A549 (cell line): ENCODE measurements around the gene C5AR2. TPM values are rescaled to one million over a fixed set of nuclear protein-coding genes. Genes with fewer than 3 reads are reported as not detected.

Experiments
- ATAC-seq, 2 experiments: fragments of 200-7000 bp in 1 of 2; fragments of >200 bp in 1 of 2; cut with Nextera tagmentation in 1 of 2; cut with Tn5 transposase in 1 of 2; 3 replicates each; pipeline versions ENCODE4 v1.8.0 to v1.9.1; 2018 to 2020; ENCODE audit warnings: mild to moderate bottlenecking in 1 of 2, moderate library complexity in 1 of 2
- CTCF ChIA-PET: fragments of 300-600 bp; sonication (Branson Sonifier 250); formaldehyde crosslinking; extraction: SDS; loops from one replicate; lab custom pipeline; 2021; ENCODE audit warnings: antibody characterized with exemption, inconsistent platforms; lab: Yijun Ruan, JAX
- POLR2A ChIA-PET: fragments of 350-600 bp; formaldehyde crosslinking; extraction: SDS; loops from one replicate; lab custom pipeline; 2021; ENCODE audit warnings: antibody characterized with exemption, inconsistent platforms; lab: Yijun Ruan, JAX
- DNase-seq, 2 experiments: peaks; one replicate each; pipeline versions ENCODE4 v3.0.0 to v3.0.0-alpha.2; 2011 to 2016; ENCODE audit warnings: low read depth in 1 of 2, low spot score in 1 of 2
- FAIRE-seq: peaks from 2 replicates; lab custom pipeline; 2011; peaks lifted over from hg19 to GRCh38; lab: Jason Lieb, UNC
- H3K27ac ChIP-seq, 2 experiments: fragments of >200 bp; sonication (Bioruptor Twin); formaldehyde crosslinking; 3 replicates each; pipeline ENCODE4 v1.5.1; 2016 to 2017
- H3K4me1 ChIP-seq: fragments of >200 bp; sonication (Bioruptor Twin); formaldehyde crosslinking; 3 replicates; pipeline ENCODE4 v1.6.1; 2016
- H3K4me2 ChIP-seq: fragments of >200 bp; sonication (Bioruptor Twin); formaldehyde crosslinking; 3 replicates; pipeline ENCODE4 v1.6.1; 2016
- H3K4me3 ChIP-seq: fragments of >200 bp; sonication (Bioruptor Twin); formaldehyde crosslinking; 3 replicates; pipeline ENCODE4 v1.5.1; 2016
- H3K9me3 ChIP-seq: fragments of >200 bp; sonication (Bioruptor Twin); formaldehyde crosslinking; 3 replicates; pipeline ENCODE4 v1.6.1; 2016
- CBX2 ChIP-seq: fragments of 200-600 bp; sonication (generic); IDR thresholded peaks from 2 replicates; pipeline ENCODE4 v1.6.1; 2016; ENCODE audit warnings: low read depth, mild to moderate bottlenecking, borderline replicate concordance
- ELK1 ChIP-seq: fragments of 150-350 bp; IDR thresholded peaks from 2 replicates; pipeline ENCODE4 v1.6.1; 2014; ENCODE audit warnings: low read depth, mild to moderate bottlenecking, low read length
- HDAC2 ChIP-seq: fragments of 200-600 bp; sonication (generic); IDR thresholded peaks from 2 replicates; pipeline ENCODE4 v1.6.1; 2016
- HEYL ChIP-seq: fragments of 250-450 bp; sonication (Bioruptor Pico); IDR thresholded peaks from 2 replicates; pipeline ENCODE4 v1.8.0; 2021; ENCODE audit warnings: mild to moderate bottlenecking, moderate library complexity
- HOXA7 ChIP-seq: fragments of 250-450 bp; sonication (Bioruptor Pico); IDR thresholded peaks from 2 replicates; pipeline ENCODE4 v1.5.0; 2020; ENCODE audit warnings: mild to moderate bottlenecking, moderate library complexity
- HOXB13 ChIP-seq: fragments of 250-450 bp; sonication (Bioruptor Pico); IDR thresholded peaks from 2 replicates; pipeline ENCODE4 v1.5.0; 2020; ENCODE audit warnings: low read depth, mild to moderate bottlenecking, moderate library complexity
- JUN ChIP-seq, 2 experiments: fragments of >200 bp; sonication (Bioruptor Twin); formaldehyde crosslinking; IDR thresholded peaks; 2 replicates in 1 of 2; 3 replicates in 1 of 2; pipeline ENCODE4 v1.6.1; 2016 to 2017
- MYC ChIP-seq: IDR thresholded peaks from 2 replicates; pipeline ENCODE4 v1.6.1; 2012; ENCODE audit warnings: mild to moderate bottlenecking, inconsistent platforms, low read length, improper control_type of control experiment, borderline replicate concordance
- NFE2L2 ChIP-seq: fragments of 150-350 bp; conservative IDR thresholded peaks from 2 replicates; pipeline ENCODE4 v1.6.1; 2014; ENCODE audit warnings: low read length
- PHF8 ChIP-seq: fragments of 200-600 bp; sonication (generic); IDR thresholded peaks from 2 replicates; pipeline ENCODE4 v1.6.1; 2016; ENCODE audit warnings: low read depth, mild to moderate bottlenecking, antibody characterized with exemption, moderate library complexity, borderline replicate concordance
- POLR2A ChIP-seq: IDR thresholded peaks from 2 replicates; pipeline ENCODE4 v1.6.1; 2012; ENCODE audit warnings: mild to moderate bottlenecking, low read length
- POLR2AphosphoS2 ChIP-seq: conservative IDR thresholded peaks from 2 replicates; pipeline ENCODE4 v1.6.1; 2012; ENCODE audit warnings: low read length, improper control_type of control experiment, inconsistent platforms
- RAD21 ChIP-seq, 2 experiments: fragments of >200 bp in 1 of 2; sonication (Bioruptor Twin) in 1 of 2; formaldehyde crosslinking in 1 of 2; IDR thresholded peaks in 1 of 2; conservative IDR thresholded peaks in 1 of 2; 2 replicates in 1 of 2; 3 replicates in 1 of 2; pipeline ENCODE4 v1.6.1; 2012 to 2018; ENCODE audit warnings: inconsistent platforms in 1 of 2
- RARB ChIP-seq: fragments of 250-450 bp; sonication (Bioruptor Pico); IDR thresholded peaks from 2 replicates; pipeline ENCODE4 v1.8.0; 2021; ENCODE audit warnings: mild to moderate bottlenecking, moderate library complexity
- RFX5 ChIP-seq: fragments of 450-650 bp; IDR thresholded peaks from 2 replicates; pipeline ENCODE4 v1.7.1; 2014; ENCODE audit warnings: antibody characterized with exemption, mild to moderate bottlenecking, moderate library complexity
- SMC3 ChIP-seq: fragments of >200 bp; sonication (Bioruptor Twin); formaldehyde crosslinking; IDR thresholded peaks from 3 replicates; pipeline ENCODE4 v1.6.1; 2018; ENCODE audit warnings: inconsistent platforms
- TP53 ChIP-seq: fragments of 250-450 bp; sonication (Bioruptor Pico); IDR thresholded peaks from 2 replicates; pipeline ENCODE4 v1.5.0; 2021; ENCODE audit warnings: mild to moderate bottlenecking, moderate library complexity
- USF2 ChIP-seq: fragments of 450-650 bp; IDR thresholded peaks from 2 replicates; pipeline ENCODE4 v1.6.1; 2014; ENCODE audit warnings: antibody characterized with exemption
- ZFP36 ChIP-seq: fragments of 450-650 bp; IDR thresholded peaks from 2 replicates; pipeline ENCODE4 v1.6.1; 2014; ENCODE audit warnings: borderline replicate concordance; ENCODE audit not compliant: partially characterized antibody
- WGBS: methylation state at CpG from one replicate; pipeline ENCODE4 v1.1.6; 2017; ENCODE audit errors: missing lambda C conversion rate; 5-methylcytosine and 5-hydroxymethylcytosine counted together
- polyA plus RNA-seq, 4 experiments: library from polyadenylated mRNA; depleted of rRNA in 3 of 4; stranded (reverse); fragments of >200 nt; fragmentation: RNase III in 1 of 4; extraction: RNeasy Plus Mini Kit Qiagen cat#74134 plus additional on column Dnase treatment in 1 of 4; gene quantifications; 2 replicates in 3 of 4; 3 replicates in 1 of 4; pipeline ENCODE4 v1.2.3, GENCODE V29; 2011 to 2017

C5AR2 gene
- polyA plus RNA-seq, 2 of the 4 experiments (the other 2 are of a cell fraction) = 0.25 to 0.28 TPM

GRCh38 chr19:47309038-47309437 lies 22.9 kb upstream of the C5AR2 start:
- no peak for ATAC-seq
- TF ChIP-seq NFE2L2 (no peak), HDAC2 (no peak), POLR2A (no peak), HOXB13 (CRISPR knock-in tag) (no peak), POLR2AphosphoS2 (no peak), CBX2 (no peak), JUN (IDR thresholded peaks at IDR 0.05) (no peak), ELK1 (no peak), USF2 (no peak), HOXA7 (no peak), RARB (CRISPR knock-in tag) (no peak)
- 66% methylated on average over 8 of the region's 8 CpGs for WGBS
- Histone ChIP-seq H3K27ac (peak overlapping the region; percentile 74 to 85; a peak in 5 of 6 replicates), H3K4me1 (peaks cover 51% of the 10 kb centered on the region), H3K4me3 (no peak overlapping the region), H3K4me2 (peak overlapping the region; percentile 43; the same call in 2 of the 3 replicates), H3K9me3 (peaks cover 7% of the 10 kb centered on the region; the same call in 2 of the 3 replicates)
- DNase-seq = no peak
- no peak for FAIRE-seq
- POLR2A ChIA-PET = interaction anchor here (0.7 kb wide), 1 partner anchor 21 kb away, joined by 6 read pairs; no protein-coding TSS in a partner anchor
- CTCF ChIA-PET = interaction anchor here (0.7 to 7.9 kb wide), 12 partner anchors 9 to 398 kb away, joined by 3 to 128 read pairs (median 4); partner anchors contain the start of gene DHX34

GRCh38 chr19:47309608-47310007 lies 22.4 kb upstream of the C5AR2 start, which contains the start of gene C5AR1:
C5AR1 (plus strand) TSS chr19:47309861; CDS start chr19:47309896, 35 bp downstream.
- Histone ChIP-seq H3K9me3 (peaks cover 9% of the 10 kb centered on the region; the same call in 2 of the 3 replicates), H3K4me2 (peak within 1 kb of the TSS; percentile 43), H3K4me3 (no peak within 1 kb of the TSS), H3K27ac (peak within 1 kb of the TSS; percentile 74 to 85), H3K4me1 (peaks cover 51% of the 10 kb centered on the region)
- POLR2A ChIA-PET = interaction anchor here (0.7 kb wide), 1 partner anchor 21 kb away, joined by 6 read pairs; no protein-coding TSS in a partner anchor
- 54% methylated on average over 12 of the region's 12 CpGs for WGBS
- no peak for TF ChIP-seq ZFP36
- TF ChIP-seq RAD21 (conservative IDR thresholded peaks at IDR 0.05 in 1 of 2, IDR thresholded peaks at IDR 0.05 in 1 of 2) = 0 out of 5 replicates have a peak, but pooled peaks have one; percentile 9 to 12
- DNase-seq (no peak), FAIRE-seq (no peak), ATAC-seq (peak; percentile 35 to 55)
- CTCF ChIA-PET = interaction anchor here (0.7 to 7.9 kb wide), 11 partner anchors 9 to 397 kb away, joined by 3 to 128 read pairs (median 4); partner anchors contain the start of gene DHX34

DNA sequence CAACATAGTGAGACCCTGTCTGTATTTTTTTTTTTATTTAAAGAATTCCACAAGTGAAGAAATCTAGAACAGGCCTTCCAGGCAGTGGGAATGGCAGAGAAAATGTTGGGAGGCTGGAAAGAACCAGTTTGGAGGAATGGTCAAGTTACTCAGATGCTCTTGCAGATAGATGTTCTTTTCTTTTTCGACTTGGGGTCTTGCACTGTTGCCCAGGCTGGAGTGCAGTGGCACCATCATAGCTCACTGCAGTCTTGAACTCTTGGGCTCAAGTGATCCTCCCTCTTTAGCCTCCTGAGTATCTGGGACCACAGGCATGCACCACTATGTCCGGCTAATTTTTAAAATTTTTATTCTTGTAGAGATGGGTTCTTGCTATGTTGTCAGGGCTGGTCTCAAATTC lies 21.7 kb upstream of the C5AR2 start:
- FAIRE-seq = no peak
- H3K4me3 ChIP-seq = no peak overlapping the region
- peak overlapping the region; percentile 74 to 85 for H3K27ac ChIP-seq
- DNase-seq = no peak
- CTCF ChIA-PET = interaction anchor here (1.0 to 3.1 kb wide), 4 partner anchors 39 to 126 kb away, joined by 3 to 18 read pairs (median 5); partner anchors contain the start of gene DHX34
- no peak for ATAC-seq
- H3K4me1 ChIP-seq = peaks cover 51% of the 10 kb centered on the region
- POLR2A ChIA-PET = interaction anchor here (1.2 kb wide), 1 partner anchor 39 kb away, joined by 3 read pairs; the partner anchor contains the start of gene DHX34
- H3K9me3 ChIP-seq = peaks cover 13% of the 10 kb centered on the region; the same call in 2 of the 3 replicates
- WGBS = 95% methylated on average over 2 of the region's 2 CpGs
- no peak for TF ChIP-seq MYC
- no peak for TF ChIP-seq TP53 (CRISPR knock-in tag)
- no peak for TF ChIP-seq PHF8
- TF ChIP-seq HEYL (CRISPR knock-in tag) = no peak
- no peak for TF ChIP-seq SMC3
- TF ChIP-seq RFX5 = no peak
- TF ChIP-seq, all 56 proteins: peak for 0
- peak overlapping the region; percentile 43 for H3K4me2 ChIP-seq
